SHP77 (cell line): ENCODE results near the gene TCF25.
A peak's percentile ranks its signal among the peaks of the same experiment; 100 is the strongest.
"Not testable (repeated sequence)": the region's sequence is repeated elsewhere in the genome, so short reads cannot be mapped to it uniquely, and the experiment has no call there.

ENCODE experiments used
- DNase-seq, 2 experiments: peaks; one replicate each; lab custom pipeline; 2025; lab: John Stamatoyannopoulos, UW

TCF25 gene

DNA sequence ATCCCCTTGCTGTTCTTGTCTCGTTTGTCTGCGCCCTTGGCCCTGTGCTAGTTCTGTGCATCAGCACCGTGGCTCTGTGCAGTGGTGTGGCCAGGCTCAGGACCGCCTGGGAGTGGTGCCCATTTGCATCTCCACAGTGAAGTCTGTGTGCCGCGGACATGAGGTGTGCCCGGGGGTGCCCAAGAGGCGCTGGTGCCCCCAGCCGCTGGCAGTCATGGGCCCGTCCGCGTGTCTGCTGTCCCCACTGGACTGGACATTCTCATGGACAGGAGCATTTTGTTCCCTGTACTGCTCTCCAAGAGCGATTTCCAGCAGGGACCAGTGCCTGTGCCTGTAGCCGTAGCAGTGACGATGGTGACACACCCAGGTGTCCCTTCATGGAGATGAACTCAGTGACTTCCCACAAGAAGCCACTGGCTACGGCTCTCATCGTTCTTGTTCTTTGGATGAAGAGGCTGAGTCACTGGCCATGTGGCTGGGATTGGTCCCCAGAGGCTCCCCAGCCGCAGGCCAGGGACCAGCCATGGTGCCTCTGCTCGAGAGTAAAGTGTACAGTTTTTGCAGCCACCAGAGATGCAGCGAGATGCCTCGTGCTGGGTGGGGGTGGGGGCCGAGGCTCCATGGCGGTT lies 32.2 kb downstream of the TCF25 start:
- no peak for DNase-seq

DNA sequence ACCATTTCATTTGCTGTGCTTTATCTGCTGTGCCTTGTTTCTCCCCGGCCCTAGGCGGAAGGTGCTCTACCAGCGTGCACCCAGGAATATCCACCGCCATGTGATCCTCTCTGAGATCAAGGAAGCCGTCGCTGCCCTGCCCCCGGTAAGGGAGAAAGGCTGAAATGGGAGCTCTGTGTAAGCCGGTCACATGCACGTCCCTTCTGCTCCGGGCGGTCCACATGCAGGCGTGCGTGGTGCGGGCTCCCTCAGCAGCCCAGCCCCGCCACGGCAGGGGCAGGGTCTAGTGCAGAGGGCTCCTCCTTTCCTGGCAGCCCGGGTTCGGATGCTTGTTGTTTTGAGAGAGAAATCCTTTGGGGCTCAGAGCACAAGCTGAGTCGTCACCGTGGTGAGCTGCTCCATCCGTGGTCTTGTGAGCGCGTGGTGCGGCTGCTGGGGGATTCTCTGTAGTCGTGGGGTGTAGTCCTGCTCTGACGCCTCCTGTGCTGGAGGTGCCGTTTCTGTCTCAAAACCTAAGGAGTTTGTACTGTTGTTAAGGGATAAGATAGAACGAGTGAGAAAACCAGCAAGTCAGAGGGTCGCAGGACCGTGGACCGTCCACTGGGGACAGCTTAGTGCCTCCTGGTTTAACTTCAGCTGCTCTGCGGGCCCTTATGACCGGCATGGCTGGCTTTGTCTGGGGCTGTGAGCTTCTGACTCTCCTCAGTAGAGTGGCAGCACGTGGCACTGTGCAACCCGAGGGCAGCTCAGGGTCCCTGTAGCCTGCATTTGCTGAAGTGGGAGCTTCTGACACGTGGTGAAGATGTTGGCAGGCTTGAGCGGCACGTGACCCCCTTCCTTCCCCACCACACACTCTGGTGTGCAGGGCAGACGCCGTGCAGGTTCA lies 33.0 kb downstream of the TCF25 start:
- no peak for DNase-seq

DNA sequence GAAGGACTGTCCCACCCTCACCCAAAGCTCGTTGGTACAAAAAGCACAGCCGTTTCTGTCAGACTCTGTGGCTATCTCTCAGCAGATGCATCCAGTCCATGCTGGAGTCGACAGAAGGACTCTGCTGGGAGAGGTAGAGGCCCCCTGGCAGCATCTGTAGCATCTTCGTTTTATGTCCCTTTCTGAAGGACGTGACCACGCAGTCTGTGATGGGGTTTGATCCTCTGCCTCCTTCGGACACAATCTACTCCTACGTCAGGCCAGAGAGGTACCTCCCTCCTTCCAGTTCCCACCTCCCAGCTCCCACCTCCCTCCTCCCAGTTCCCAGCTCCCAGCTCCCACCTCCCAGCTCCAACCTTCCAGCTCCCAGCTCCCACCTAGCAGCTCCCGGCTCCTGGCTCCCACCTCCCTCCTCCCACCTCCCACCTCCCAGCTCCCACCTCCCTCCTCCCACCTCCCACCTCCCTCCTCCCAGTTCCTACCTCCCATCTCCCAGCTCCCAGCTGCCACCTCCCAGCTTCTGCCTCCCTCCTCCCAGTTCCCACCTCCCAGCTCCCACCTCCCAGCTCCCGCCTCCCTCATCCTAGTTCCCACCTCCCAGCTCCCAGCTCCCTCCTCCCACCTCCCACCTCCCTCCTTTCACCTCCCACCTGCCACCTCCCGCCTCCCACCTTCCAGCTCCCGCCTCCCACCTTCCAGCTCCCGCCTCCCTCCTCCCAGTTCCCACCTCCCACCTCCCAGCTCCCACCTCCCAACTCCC lies 33.8 kb downstream of the TCF25 start:
- no peak for DNase-seq

DNA sequence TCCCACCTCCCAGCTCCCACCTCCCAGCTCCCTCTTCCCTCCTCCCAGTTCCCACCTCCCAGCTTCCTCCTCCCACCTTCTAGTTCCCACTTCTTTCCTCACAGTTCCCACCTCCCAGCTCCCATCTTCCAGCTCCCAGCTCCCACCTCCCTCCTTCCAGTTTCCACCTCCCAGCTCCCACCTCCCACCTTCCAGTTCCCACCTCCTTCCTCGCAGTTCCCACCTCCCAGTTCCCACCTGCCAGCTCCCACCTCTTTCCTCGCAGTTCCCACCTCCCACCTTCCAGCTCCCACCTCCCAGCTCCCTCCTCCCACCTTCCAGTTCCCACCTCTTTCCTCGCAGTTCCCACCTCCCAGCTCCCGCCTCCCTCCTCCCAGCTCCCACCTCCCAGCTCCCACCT lies 34.8 kb downstream of the TCF25 start:
- no peak for DNase-seq

DNA sequence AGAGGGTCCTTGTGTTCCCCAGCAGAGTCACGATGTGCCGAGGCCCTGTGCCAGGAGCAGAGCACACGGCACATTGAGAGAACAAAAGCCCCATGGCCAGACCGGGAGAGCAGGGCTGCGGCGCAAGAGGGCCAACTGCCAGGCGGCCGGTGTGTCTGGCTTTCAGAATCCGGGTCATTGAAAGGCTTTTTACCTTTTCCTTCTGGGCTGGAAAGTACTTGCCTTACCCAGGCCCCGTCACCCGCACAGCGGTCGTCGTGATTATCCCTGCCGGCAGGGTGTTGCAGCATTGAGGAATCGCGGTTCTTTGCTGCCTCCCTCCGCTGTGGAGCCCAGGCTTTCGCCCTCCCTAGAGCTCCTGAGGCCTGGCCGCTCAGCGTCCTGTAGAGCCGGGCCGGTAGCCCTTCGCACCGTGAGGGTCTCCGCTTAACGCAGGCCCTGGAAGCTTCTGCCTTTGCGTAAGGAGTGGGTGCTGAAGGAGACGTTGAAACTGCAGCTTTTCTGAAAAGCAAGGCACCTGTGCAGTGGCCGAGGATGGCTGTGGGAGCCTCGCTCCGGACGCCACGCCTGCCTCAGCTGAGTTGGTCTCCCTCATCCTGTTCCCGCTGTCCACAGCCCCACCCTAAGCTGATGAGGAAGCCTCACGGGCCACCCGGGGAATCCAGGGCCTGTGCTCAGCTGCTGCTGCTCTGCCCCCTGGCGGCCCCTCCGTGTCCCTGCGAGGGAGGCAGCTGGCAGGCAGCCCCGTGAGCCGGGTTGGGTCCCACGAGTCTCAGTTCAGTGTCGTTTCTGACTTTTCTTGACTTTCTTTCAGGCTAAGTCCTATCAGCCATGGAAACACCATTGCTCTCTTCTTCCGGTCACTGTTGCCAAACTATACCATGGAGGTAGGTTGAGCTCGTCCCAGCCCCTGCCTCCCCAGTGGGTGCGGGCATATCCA lies 36.7 kb downstream of the TCF25 start:
- DNase-seq = peak; percentile 62 to 79

DNA sequence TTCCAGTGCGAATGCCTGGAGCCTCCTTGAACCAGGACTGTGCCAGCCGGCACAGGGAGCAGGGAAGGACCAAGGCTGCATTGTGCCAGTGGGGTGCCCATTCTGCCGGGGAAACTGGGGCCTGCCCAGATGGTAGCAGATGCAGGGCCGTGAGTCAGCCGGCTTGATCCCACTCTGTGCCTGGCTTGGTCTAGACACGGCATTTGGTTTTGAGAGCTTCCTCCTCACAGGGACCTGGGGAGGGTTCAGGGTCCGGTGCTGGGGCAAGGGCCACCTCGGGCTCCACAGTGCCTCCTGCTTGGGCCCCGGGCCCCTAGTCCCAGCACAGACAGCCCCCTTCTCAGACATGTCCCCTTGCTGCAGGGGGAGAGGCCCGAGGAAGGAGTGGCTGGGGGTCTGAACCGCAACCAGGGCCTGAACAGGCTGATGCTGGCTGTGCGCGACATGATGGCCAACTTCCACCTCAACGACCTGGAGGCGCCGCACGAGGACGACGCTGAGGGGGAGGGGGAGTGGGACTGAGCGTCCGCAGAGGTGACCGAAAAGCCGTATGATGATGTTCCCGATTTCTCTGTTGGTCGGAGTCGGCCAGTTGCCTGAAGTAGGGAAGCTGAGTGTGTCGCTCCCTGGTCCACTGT lies 37.4 kb downstream of the TCF25 start:
- no peak for DNase-seq

DNA sequence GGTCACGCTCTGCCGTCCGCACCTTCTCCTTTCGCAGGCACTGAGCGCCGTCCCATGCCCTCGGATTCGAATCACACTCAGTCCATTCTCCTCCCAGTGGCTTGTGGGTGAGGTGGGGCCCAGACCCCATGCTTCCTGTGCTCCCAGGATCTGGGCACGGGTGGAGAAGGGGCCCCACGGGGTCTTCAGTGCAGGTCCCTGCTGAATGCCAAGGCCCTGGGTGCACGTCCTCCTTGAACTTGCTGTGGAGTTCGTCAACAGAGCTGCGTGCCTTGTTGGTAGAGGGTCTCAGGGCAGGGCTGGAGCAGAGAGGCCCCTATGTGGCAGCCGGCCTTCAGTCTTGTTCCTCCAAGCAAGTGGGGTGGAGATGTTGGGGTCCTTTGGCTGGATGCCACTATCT lies 38.0 kb downstream of the TCF25 start:
- no peak for DNase-seq

DNA sequence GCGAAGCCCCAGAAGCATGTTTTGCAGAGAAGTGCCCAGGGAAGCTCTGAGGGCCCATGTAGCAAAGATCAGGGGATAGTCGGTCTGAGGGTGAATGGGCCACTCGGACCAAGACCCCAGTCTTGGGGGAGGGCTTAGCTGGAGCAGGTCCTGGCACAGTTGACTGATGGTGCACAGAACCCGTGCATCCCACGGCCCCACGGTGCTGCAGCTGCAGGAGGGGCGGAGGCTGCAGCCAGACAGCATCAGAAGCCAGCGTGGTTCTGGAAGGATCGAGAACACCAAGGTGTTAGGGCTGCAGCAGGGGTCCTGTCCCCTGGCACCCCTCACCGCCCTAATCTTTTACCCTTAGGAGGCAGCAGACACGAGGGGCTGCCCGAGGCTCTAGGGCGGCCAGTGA lies 38.8 kb downstream of the TCF25 start:
- DNase-seq = no peak

DNA sequence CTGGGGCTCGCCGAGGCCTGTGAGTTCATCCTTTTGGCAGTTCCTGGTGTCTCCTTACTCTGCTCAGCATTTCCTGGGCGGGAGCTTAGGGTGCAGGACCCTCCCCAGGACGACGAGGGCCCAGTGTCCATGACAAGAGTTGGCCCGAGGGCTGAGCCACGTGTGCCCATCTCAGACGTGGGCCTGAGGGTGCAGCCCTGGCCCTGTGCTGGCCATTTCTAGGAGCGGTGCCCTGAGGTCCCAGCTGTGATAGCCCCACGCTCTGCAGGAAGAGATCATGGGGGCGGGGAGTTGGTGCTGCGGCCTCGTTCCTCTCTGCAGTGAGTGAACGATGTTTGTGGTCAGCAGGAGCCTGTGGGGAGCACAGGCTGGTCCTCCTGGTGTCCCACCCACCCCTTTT lies 39.2 kb downstream of the TCF25 start:
- no peak for DNase-seq

DNA sequence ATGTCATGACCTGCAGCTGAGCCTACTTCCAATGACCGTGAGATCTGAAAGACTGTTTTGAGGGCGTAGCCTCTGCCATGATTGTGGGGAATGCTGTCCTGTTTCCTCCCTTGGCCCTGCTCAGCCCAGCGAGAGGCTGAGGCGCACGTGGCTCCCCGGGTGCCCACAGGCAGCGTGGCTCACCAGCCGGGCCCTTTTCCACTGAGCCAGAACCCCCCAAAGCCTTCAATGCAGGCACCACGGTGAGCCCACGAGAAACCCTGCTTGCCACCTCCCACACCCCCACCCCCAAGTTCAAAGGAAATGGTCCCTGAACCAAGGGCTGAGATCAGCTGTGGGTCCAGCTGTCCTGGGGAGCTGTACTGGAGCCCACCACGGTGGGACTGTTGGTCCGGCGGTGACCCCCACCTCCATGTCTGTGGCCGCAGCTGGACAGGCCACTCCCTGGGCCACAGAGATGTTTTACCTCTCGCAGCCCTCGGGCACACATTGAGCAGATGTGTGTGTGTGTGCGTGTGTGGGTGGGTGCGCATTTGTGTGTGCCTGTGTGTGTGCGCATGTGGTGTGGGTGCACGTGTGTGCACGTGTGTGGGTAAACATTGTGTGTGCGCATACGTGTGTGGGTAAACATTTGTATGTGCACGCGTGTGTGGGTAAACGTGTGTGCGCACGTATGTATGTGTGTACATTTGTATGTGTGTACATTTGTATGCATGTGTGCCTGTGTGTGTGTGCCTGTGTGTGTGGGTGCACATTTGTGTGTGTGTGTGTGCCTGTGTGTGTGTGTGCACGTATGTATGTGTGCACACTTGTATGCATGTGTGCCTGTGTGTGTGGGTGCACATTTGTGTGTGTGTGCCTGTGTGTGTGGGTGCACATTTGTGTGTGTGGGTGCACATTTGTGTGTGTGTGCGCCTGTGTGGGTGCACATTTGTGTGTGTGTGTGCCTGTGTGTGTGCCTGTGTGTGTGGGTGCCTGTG lies 40.3 kb downstream of the TCF25 start:
- DNase-seq = no peak

DNA sequence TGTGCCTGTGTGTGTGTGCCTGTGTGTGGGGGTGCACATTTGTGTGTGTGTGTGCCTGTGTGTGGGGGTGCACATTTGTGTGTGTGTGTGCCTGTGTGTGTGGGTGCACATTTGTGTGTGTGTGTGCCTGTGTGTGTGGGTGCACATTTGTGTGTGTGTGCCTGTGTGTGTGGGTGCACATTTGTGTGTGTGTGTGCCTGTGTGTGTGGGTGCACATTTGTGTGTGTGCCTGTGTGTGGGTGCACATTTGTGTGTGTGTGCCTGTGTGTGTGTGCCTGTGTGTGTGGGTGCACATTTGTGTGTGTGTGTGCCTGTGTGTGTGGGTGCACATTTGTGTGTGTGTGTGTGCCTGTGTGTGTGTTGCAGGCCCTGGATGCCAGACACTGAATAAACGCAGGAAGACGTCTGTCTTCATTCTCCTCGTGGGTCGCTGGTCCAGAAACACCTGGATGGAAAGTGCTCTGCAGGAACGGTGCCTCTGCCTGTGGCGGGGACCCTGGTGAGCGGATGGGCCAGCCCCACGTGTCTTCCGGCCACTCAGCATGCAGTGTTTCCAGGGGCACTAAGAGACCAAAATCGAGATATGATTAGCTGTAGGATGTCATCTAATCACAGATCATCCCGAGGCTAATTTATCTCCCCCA lies 41.4 kb downstream of the TCF25 start:
- not testable (repeated sequence) for DNase-seq

DNA sequence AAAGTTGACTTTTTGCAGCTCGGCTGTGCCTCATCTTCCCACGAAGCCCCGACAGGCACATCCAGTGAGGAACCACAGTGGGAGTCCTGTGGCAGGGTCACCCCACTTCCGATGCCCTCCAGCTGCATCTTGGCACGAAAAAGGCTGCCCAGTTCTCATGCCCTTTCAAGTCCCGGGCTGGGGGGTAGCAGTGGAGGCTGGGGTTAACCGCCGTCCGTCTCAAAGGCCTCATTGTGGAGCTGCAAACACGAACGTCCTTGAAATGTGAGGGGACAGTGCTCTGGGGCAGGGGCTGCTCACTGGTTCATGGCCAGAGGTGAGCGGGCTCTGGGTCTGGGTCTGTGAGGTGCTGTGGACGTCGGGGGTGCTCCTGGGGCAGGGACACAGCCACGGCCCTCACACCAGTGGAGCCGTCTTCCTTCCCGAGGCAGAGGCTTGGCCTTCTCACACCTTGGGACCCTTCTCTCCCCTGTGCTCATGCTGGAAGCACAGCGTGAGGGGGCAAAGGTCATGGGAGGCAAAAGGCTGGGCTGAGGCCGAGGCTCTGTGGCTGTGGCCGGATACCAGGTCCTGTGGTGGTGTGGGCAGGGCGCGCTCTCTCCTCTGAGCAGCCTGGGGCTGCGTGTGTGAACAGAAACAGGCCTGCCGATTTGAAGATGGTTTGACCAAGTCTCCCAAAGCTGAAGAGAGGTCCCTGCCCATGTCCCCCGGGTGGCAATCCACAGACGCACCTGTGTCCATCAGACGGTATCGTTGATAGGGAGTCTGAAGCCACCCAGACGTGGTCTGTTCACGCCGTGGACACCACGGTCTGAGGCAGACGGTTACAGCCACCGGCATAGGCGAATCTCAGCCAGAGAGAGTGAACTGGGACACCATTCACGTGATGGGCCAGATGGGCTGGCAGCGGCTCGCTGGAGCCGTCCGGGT lies 42.2 kb downstream of the TCF25 start:
- DNase-seq = no peak

DNA sequence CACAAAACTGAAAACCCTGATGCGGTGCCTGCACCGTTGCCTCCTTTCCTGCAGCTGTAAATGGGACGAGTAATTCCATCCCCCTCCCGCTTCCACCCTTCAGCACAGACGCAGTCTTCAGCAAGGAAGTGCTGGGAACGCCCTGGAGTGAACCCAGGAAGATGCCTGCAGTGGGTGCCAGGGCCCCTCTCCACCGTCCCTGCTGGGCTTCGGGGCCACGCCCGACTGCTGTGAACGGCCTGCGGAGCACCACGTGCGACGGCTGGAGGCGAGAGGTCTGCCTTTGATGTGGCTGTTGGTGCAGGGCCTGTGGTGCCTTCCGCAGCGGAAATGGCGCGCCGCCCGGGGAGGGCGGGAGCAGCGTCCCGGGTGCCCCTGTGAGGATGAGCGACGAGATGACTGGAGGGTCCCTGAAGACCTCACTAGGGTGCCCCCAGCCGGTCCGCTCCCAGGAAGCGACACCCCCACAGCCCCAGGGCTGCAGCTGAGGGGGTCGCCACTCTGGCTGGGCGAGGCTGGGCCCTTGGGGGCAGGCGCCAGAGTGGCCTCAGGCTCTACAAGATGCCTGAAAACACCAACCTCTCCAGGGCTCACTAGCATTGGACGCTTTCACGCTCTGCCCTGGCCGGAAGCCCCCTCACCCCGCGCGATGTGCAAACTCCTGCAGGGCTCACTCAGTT lies 44.5 kb downstream of the TCF25 start:
- peak; percentile 92 to 96 for DNase-seq

DNA sequence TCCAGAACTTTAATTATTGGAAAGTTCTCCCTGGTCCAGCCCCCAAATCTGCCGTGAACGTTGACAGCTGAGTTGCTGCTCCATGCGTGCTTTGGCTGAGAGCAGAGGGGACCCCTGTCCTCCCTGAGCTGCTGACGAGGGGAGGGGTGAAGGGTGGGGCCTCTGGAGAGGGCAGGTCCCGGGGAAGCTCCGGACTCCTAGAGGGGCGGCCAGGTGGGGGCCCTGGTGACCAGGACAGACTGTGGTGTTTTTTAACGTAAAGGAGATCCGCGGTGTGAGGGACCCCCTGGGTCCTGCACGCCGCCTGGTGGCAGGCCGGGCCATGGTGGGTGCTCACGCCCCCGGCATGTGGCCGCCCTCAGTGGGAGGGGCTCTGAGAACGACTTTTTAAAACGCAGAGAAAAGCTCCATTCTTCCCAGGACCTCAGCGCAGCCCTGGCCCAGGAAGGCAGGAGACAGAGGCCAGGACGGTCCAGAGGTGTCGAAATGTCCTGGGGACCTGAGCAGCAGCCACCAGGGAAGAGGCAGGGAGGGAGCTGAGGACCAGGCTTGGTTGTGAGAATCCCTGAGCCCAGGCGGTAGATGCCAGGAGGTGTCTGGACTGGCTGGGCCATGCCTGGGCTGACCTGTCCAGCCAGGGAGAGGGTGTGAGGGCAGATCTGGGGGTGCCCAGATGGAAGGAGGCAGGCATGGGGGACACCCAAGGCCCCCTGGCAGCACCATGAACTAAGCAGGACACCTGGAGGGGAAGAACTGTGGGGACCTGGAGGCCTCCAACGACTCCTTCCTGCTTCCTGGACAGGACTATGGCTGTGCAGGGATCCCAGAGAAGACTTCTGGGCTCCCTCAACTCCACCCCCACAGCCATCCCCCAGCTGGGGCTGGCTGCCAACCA lies 45.3 kb downstream of the TCF25 start, which contains the start of gene MC1R:
Gene MC1R, plus strand, starts transcription at position 410 of the 895 bp plus-strand sequence. Its CDS starts 397 bp downstream, at position 807.
- no peak for DNase-seq

DNA sequence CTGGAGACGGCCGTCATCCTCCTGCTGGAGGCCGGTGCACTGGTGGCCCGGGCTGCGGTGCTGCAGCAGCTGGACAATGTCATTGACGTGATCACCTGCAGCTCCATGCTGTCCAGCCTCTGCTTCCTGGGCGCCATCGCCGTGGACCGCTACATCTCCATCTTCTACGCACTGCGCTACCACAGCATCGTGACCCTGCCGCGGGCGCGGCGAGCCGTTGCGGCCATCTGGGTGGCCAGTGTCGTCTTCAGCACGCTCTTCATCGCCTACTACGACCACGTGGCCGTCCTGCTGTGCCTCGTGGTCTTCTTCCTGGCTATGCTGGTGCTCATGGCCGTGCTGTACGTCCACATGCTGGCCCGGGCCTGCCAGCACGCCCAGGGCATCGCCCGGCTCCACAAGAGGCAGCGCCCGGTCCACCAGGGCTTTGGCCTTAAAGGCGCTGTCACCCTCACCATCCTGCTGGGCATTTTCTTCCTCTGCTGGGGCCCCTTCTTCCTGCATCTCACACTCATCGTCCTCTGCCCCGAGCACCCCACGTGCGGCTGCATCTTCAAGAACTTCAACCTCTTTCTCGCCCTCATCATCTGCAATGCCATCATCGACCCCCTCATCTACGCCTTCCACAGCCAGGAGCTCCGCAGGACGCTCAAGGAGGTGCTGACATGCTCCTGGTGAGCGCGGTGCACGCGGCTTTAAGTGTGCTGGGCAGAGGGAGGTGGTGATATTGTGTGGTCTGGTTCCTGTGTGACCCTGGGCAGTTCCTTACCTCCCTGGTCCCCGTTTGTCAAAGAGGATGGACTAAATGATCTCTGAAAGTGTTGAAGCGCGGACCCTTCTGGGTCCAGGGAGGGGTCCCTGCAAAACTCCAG lies 46.4 kb downstream of the TCF25 start:
- DNase-seq = no peak

DNA sequence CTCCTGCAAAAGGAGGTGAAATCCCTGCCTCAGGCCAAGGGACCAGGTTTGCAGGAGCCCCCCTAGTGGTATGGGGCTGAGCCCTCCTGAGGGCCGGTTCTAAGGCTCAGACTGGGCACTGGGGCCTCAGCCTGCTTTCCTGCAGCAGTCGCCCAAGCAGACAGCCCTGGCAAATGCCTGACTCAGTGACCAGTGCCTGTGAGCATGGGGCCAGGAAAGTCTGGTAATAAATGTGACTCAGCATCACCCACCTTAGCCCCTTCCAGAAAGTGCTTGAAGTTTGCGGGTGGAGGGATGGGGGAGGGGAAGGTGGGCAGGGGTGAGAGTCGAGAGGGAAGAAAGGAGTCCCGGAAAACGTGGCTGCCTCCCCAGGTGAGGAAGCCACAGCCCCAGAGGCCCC lies 47.3 kb downstream of the TCF25 start:
- no peak for DNase-seq
